Kidney (tissue), 14 donors: ENCODE data around the gene GRM3. TPM values are rescaled to one million over a fixed set of nuclear protein-coding genes. Genes with fewer than 3 reads are reported as not detected.

Experiments used
- DNase-seq, 5 donors: peaks; one replicate each; pipeline ENCODE4 v3.0.0-alpha.2; 2013 to 2020
- FAIRE-seq: peaks from 2 replicates; lab custom pipeline; 2012; peaks lifted over from hg19 to GRCh38; lab: Jason Lieb, UNC
- H3K27ac ChIP-seq, 2 donors: one replicate each; pipeline ENCODE4 v1.7.0; 2013; ENCODE audit warnings: low read depth in 2 of 2, low read length in 2 of 2, inconsistent platforms in 1 of 2
- H3K27me3 ChIP-seq: one replicate; pipeline ENCODE4 v1.7.1; 2013; ENCODE audit warnings: low read length, inconsistent platforms; ENCODE audit not compliant: control insufficient read depth, insufficient read depth
- H3K36me3 ChIP-seq, 3 donors: one replicate each; pipeline versions ENCODE4 v1.7.0 to v1.7.1; 2013; ENCODE audit warnings: low read length in 3 of 3, control low read depth in 1 of 3, inconsistent platforms in 1 of 3; ENCODE audit not compliant: insufficient read depth in 3 of 3, control insufficient read depth in 2 of 3
- H3K4me1 ChIP-seq, 3 donors: one replicate each; pipeline versions ENCODE4 v1.7.0 to v1.7.1; 2013; ENCODE audit warnings: low read length in 3 of 3, inconsistent platforms in 1 of 3, low read depth in 1 of 3; ENCODE audit not compliant: control insufficient read depth in 2 of 3, insufficient read depth in 2 of 3
- H3K4me3 ChIP-seq, 3 donors: one replicate each; pipeline versions ENCODE4 v1.7.0 to v1.8.1; 2013; ENCODE audit warnings: low read length in 3 of 3, control low read depth in 1 of 3, inconsistent platforms in 1 of 3
- H3K9ac ChIP-seq, 3 donors: one replicate each; pipeline versions ENCODE4 v1.7.0 to v1.7.1; 2013; ENCODE audit warnings: low read length in 3 of 3, control low read depth in 1 of 3, inconsistent platforms in 1 of 3
- H3K9me3 ChIP-seq, 3 donors: one replicate each; pipeline versions ENCODE4 v1.7.0 to v1.7.1; 2013; ENCODE audit warnings: low read length in 3 of 3, control low read depth in 1 of 3, inconsistent platforms in 1 of 3; ENCODE audit not compliant: control insufficient read depth in 2 of 3, insufficient read depth in 1 of 3
- intact Hi-C: fragments of 100-400 bp; cut with DNase I; formaldehyde crosslinking; loops from one replicate; pipeline ENCODE4 v1.11.1; 2022
- polyA plus RNA-seq: library from polyadenylated mRNA; stranded (reverse); fragments of 350-450 nt; fragmentation: Illumina TruSeq; extraction: RNeasy Lipid Tissue Mini Kit (QIAGEN cat#74804); gene quantifications from one replicate; pipeline ENCODE4 v1.2.3, GENCODE V29; 2014; ENCODE audit warnings: low read depth, low replicate concordance; ENCODE audit not compliant: insufficient read depth
- total RNA-seq: library from RNA; stranded (reverse); fragmentation: NEBNext Ultra II Directional; extraction: Animal tissue kit (Norgen Biotek cat#: 25700); gene quantifications from one replicate; pipeline ENCODE4 v1.2.1, GENCODE V29; 2021
- TF ChIP-seq, protein P1 (sequence below): IDR thresholded peaks from 3 replicates; pipeline ENCODE4 v1.5.1; 2012; ENCODE audit warnings: mild to moderate bottlenecking, moderate library complexity, borderline replicate concordance; ENCODE audit not compliant: insufficient read depth; ENCODE audit errors: extremely low read depth
- donor health status: control.
- donor health status: control.
- donor health status: control.
- donor health status: control.
- donor health status: control.
- donor health status: DM: yes; HTN: yes; CAD: no.
- donor health status: Normal renal cell carcinoma (clear cell type).

Gene GRM3
- total and polyA plus RNA-seq, 2 donors from 2014 or later: not detected

DNA sequence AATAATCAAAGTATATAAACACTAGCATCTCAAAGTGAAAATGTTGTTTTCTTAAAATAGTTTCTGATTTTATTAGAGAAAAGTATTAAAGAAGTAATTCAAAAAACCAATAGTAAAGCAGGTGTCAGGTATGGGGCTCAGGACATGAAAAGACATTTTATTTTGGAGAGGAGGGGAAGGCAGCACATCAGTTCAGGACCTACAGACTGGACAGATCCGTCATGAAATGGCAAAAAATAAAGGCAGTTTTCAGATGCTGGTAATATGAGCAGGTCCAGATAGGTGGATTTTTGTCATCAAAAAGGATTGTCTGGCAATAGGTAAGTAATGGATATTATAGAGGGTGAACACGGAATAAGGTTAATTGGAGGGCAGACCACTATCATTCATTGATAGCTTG is 49.0 kb downstream of the GRM3 start:
- H3K9me3 ChIP-seq: no peaks in the 10 kb centered on the region
- TF ChIP-seq, protein P1, sequence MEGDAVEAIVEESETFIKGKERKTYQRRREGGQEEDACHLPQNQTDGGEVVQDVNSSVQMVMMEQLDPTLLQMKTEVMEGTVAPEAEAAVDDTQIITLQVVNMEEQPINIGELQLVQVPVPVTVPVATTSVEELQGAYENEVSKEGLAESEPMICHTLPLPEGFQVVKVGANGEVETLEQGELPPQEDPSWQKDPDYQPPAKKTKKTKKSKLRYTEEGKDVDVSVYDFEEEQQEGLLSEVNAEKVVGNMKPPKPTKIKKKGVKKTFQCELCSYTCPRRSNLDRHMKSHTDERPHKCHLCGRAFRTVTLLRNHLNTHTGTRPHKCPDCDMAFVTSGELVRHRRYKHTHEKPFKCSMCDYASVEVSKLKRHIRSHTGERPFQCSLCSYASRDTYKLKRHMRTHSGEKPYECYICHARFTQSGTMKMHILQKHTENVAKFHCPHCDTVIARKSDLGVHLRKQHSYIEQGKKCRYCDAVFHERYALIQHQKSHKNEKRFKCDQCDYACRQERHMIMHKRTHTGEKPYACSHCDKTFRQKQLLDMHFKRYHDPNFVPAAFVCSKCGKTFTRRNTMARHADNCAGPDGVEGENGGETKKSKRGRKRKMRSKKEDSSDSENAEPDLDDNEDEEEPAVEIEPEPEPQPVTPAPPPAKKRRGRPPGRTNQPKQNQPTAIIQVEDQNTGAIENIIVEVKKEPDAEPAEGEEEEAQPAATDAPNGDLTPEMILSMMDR: no peak
- H3K4me1 ChIP-seq: no peaks in the 10 kb centered on the region
- H3K4me3 ChIP-seq: no peak overlapping the region
- H3K27me3 ChIP-seq: no peaks in the 10 kb centered on the region
- intact Hi-C loops: no loop called here
- no peak overlapping the region for H3K27ac ChIP-seq
- no peaks in the 10 kb centered on the region for H3K36me3 ChIP-seq
- no peak overlapping the region for H3K9ac ChIP-seq
- FAIRE-seq (no peak), DNase-seq (no peak)

DNA sequence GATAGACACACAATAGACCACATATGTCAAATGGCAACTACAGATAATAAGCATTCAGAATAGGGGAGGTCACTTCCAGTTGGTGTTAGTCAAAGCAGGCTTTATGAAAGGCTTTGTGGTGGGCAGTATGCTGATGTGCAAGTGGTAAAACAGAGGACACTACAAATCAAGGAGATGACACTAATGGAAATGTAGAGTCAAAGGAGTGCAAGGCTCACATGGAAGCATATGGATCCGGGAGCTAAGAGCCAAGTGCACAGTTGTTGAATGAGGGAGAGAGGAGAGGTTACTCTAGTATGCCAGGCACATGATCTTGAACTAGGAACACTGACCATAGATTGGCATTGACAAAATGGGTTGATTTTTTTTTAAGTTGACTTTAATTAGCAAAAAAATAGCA is 62.7 kb downstream of the GRM3 start:
- FAIRE-seq: no peak
- H3K4me1 ChIP-seq: no peaks in the 10 kb centered on the region
- peak in 1 of 5 donors; percentile 0 for DNase-seq
- H3K27ac ChIP-seq: no peak overlapping the region
- H3K36me3 ChIP-seq: no peaks in the 10 kb centered on the region
- intact Hi-C loops: no loop called here
- no peaks in the 10 kb centered on the region for H3K27me3 ChIP-seq
- TF ChIP-seq, protein P1: no peak
- no peaks in the 10 kb centered on the region for H3K9me3 ChIP-seq
- no peak overlapping the region for H3K4me3 ChIP-seq
- H3K9ac ChIP-seq: no peak overlapping the region

DNA sequence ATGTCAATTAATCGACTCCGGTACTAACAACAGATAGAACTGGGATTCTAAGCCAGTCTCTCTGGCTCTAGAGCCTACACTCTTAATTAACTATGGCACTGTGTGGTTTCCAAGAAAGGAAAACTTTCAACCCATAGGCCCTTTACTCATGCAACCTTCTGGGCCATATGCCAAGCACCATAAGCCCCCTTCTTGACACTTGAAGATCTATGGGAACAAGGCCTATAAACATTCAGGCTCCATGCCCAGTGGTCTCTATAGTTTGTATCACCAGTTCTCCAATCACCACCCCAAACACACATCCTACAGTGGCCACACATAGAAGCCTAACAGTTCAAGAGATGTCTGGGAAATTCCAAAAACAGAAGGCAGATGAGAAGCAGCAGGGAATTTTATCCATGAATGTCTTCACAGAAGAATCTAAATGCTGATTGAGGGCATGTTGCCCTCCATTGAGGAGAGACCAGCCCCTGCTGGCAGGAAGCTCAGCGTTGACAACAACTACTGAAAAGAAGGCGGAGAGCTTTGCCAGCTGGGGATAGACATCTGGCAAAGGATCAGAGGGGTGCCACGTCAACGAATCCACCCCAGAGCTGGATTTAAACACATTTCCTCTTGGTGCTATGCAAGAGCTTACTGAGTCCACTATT is 64.4 kb downstream of the GRM3 start:
- no peak overlapping the region for H3K27ac ChIP-seq
- H3K36me3 ChIP-seq: no peaks in the 10 kb centered on the region
- no peak overlapping the region for H3K4me3 ChIP-seq
- H3K9me3 ChIP-seq: no peaks in the 10 kb centered on the region
- intact Hi-C loops: no loop called here
- TF ChIP-seq, protein P1: no peak
- no peaks in the 10 kb centered on the region for H3K27me3 ChIP-seq
- no peak overlapping the region for H3K9ac ChIP-seq
- DNase-seq (no peak), FAIRE-seq (no peak)
- H3K4me1 ChIP-seq: no peaks in the 10 kb centered on the region

DNA sequence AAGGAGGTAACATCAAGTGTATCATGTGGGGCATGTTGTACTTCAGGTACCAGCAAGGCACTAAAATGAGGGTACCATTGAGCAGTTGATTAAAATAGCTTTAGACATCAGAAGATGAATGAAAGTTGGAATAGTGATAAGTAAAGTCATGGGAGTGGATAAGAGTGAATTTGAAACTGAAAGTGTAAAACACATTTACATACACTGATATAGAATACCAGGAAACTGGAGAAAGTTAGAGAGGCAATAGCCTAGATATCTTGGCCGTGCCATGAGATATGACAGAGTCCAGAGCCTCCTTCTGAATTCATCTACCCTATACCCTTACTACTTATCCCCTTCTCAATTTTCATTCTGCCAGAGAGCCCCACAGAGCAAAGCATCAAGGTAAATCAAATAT is 76.6 kb downstream of the GRM3 start:
- no peaks in the 10 kb centered on the region for H3K4me1 ChIP-seq
- no peak overlapping the region for H3K27ac ChIP-seq
- no peaks in the 10 kb centered on the region for H3K36me3 ChIP-seq
- no peak for DNase-seq
- no peak overlapping the region for H3K9ac ChIP-seq
- H3K27me3 ChIP-seq: no peaks in the 10 kb centered on the region
- no peak for FAIRE-seq
- no peaks in the 10 kb centered on the region for H3K9me3 ChIP-seq
- TF ChIP-seq, protein P1: no peak
- no peak overlapping the region for H3K4me3 ChIP-seq
- intact Hi-C loops: no loop called here
